IMR-90 (cell line): ENCODE results near the gene COL20A1. TPM values are rescaled to one million over a fixed set of nuclear protein-coding genes. Genes with fewer than 3 reads are reported as not detected.

ENCODE experiments used
- ATAC-seq: fragments of 200-7000 bp; cut with Tn5 transposase; 2 replicates; pipeline ENCODE4 v1.9.1; 2020; ENCODE audit warnings: low read depth, mild to moderate bottlenecking, moderate library complexity
- BruUV-seq: library from RNA; stranded (reverse); fragments of 400-500 nt; replicated peaks from 2 replicates; lab custom pipeline; 2021; lab: Mats Ljungman, UMichigan
- CTCF ChIA-PET: fragments of 300-600 bp; formaldehyde crosslinking; extraction: SDS; loops from one replicate; lab custom pipeline; 2021; ENCODE audit warnings: antibody characterized with exemption; lab: Yijun Ruan, JAX
- POLR2A ChIA-PET: fragments of 300-600 bp; sonication (Branson Sonifier 250); formaldehyde crosslinking; loops from one replicate; lab custom pipeline; 2022; ENCODE audit warnings: antibody characterized with exemption; ENCODE audit not compliant: unreplicated experiment; lab: Charles Lee
- DNase-seq: peaks from one replicate; pipeline ENCODE4 v3.0.0; 2013
- H2AFZ ChIP-seq: replicated peaks from 2 replicates; pipeline ENCODE3; 2013; ENCODE audit warnings: low read length, mild to moderate bottlenecking; ENCODE audit not compliant: poor library complexity
- H2AK5ac ChIP-seq: 2 replicates; pipeline ENCODE4 v1.6.1; 2013; ENCODE audit warnings: low read depth, low read length, inconsistent platforms
- H2AK9ac ChIP-seq: replicated peaks from 2 replicates; pipeline ENCODE3; 2013; ENCODE audit warnings: mild to moderate bottlenecking, low read depth, low read length, moderate library complexity; ENCODE audit not compliant: poor library complexity
- H2BK120ac ChIP-seq: 2 replicates; pipeline ENCODE4 v1.6.1; 2013; ENCODE audit warnings: low read depth, low read length, inconsistent platforms
- H2BK15ac ChIP-seq: 3 replicates; pipeline ENCODE4 v1.6.1; 2013; ENCODE audit warnings: low read depth, low read length, inconsistent platforms
- H2BK20ac ChIP-seq: 2 replicates; pipeline ENCODE4 v1.6.1; 2013; ENCODE audit warnings: low read depth, mild to moderate bottlenecking, inconsistent platforms, low read length, moderate library complexity
- H2BK5ac ChIP-seq: 2 replicates; pipeline ENCODE4 v1.6.1; 2013; ENCODE audit warnings: mild to moderate bottlenecking, low read depth, low read length, inconsistent platforms; ENCODE audit not compliant: poor library complexity, severe bottlenecking
- H3K14ac ChIP-seq: replicated peaks from 2 replicates; pipeline ENCODE4 v1.6.1; 2013; ENCODE audit warnings: low read depth, low read length, inconsistent platforms
- H3K18ac ChIP-seq: 2 replicates; pipeline ENCODE4 v1.6.1; 2013; ENCODE audit warnings: low read depth, low read length, control low read depth
- H3K23ac ChIP-seq: 2 replicates; pipeline ENCODE4 v1.6.1; 2013; ENCODE audit warnings: low read depth, low read length, inconsistent platforms
- H3K27ac ChIP-seq: 2 replicates; pipeline ENCODE4 v1.5.1; 2013; ENCODE audit warnings: mild to moderate bottlenecking, control low read depth, low read length; ENCODE audit not compliant: insufficient read depth
- H3K27me3 ChIP-seq: 2 replicates; pipeline ENCODE4 v1.6.1; 2013; ENCODE audit warnings: low read length; ENCODE audit not compliant: control insufficient read depth, insufficient read depth
- H3K36me3 ChIP-seq: 2 replicates; pipeline ENCODE4 v1.6.1; 2013; ENCODE audit warnings: low read length, mixed read lengths; ENCODE audit not compliant: control insufficient read depth, insufficient read depth
- H3K4ac ChIP-seq: 2 replicates; pipeline ENCODE4 v1.6.1; 2013; ENCODE audit warnings: low read depth, low read length, inconsistent platforms
- H3K4me1 ChIP-seq: 2 replicates; pipeline ENCODE4 v1.6.1; 2013; ENCODE audit warnings: low read length, mixed read lengths; ENCODE audit not compliant: control insufficient read depth, insufficient read depth
- H3K4me2 ChIP-seq: 2 replicates; pipeline ENCODE4 v1.6.1; 2013; ENCODE audit warnings: low read depth, mild to moderate bottlenecking, control low read depth, low read length, moderate library complexity
- H3K4me3 ChIP-seq: 2 replicates; pipeline ENCODE4 v1.5.1; 2013; ENCODE audit warnings: low read depth, mild to moderate bottlenecking, control low read depth, low read length, moderate library complexity; ENCODE audit not compliant: insufficient read depth
- H3K56ac ChIP-seq: 2 replicates; pipeline ENCODE4 v1.6.1; 2013; ENCODE audit warnings: low read length, inconsistent platforms; ENCODE audit not compliant: insufficient read depth; ENCODE audit errors: extremely low read depth
- H3K79me1 ChIP-seq, 2 experiments: 2 replicates each; pipeline ENCODE4 v1.6.1; 2013; ENCODE audit warnings: low read length in 2 of 2, inconsistent platforms in 1 of 2, low read depth in 1 of 2
- H3K9ac ChIP-seq: 2 replicates; pipeline ENCODE4 v1.6.1; 2013; ENCODE audit warnings: low read depth, low read length, control low read depth
- H3K9me1 ChIP-seq: 2 replicates; pipeline ENCODE4 v1.6.1; 2013; ENCODE audit warnings: low read length, inconsistent platforms; ENCODE audit not compliant: insufficient read depth
- H3K9me3 ChIP-seq: 2 replicates; pipeline ENCODE4 v1.6.1; 2013; ENCODE audit warnings: low read length; ENCODE audit not compliant: control insufficient read depth, insufficient read depth
- H4K20me1 ChIP-seq: 2 replicates; pipeline ENCODE4 v1.6.1; 2013; ENCODE audit warnings: low read length, inconsistent platforms; ENCODE audit not compliant: insufficient read depth
- H4K5ac ChIP-seq: 2 replicates; pipeline ENCODE4 v1.6.1; 2013; ENCODE audit warnings: mild to moderate bottlenecking, low read depth, low read length, control low read depth
- H4K8ac ChIP-seq, 2 experiments: 2 replicates each; pipeline ENCODE4 v1.6.1; 2013; ENCODE audit warnings: low read depth in 2 of 2, low read length in 2 of 2, control low read depth in 1 of 2, inconsistent platforms in 1 of 2
- H4K91ac ChIP-seq: 2 replicates; pipeline ENCODE4 v1.6.1; 2013; ENCODE audit warnings: low read depth, low read length, inconsistent platforms; ENCODE audit not compliant: insufficient read depth
- BHLHE40 ChIP-seq: fragments of 150-350 bp; IDR thresholded peaks from 2 replicates; pipeline ENCODE4 v1.6.1; 2016; ENCODE audit warnings: mild to moderate bottlenecking, low read depth, low read length
- CEBPB ChIP-seq: IDR thresholded peaks from 2 replicates; pipeline ENCODE4 v1.6.1; 2012; ENCODE audit warnings: low read depth, low read length, improper control_type of control experiment
- CHD1 ChIP-seq: IDR thresholded peaks from 2 replicates; pipeline ENCODE4 v1.6.1; 2012; ENCODE audit warnings: low read depth, low read length, improper control_type of control experiment
- ELK1 ChIP-seq: fragments of 150-350 bp; IDR thresholded peaks from 2 replicates; pipeline ENCODE4 v1.6.1; 2016; ENCODE audit warnings: low read depth, mild to moderate bottlenecking, low read length, moderate library complexity, borderline replicate concordance
- FOS ChIP-seq: fragments of 150-350 bp; IDR thresholded peaks from 2 replicates; pipeline ENCODE4 v1.6.1; 2016; ENCODE audit warnings: low read depth, low read length
- MAFK ChIP-seq: IDR thresholded peaks from 2 replicates; pipeline ENCODE4 v1.6.1; 2012; ENCODE audit warnings: low read depth, low read length, improper control_type of control experiment
- MXI1 ChIP-seq: IDR thresholded peaks from 2 replicates; pipeline ENCODE4 v1.6.1; 2012; ENCODE audit warnings: low read depth, mild to moderate bottlenecking, low read length, moderate library complexity, borderline replicate concordance
- NFE2L2 ChIP-seq: fragments of 150-350 bp; IDR thresholded peaks from 2 replicates; pipeline ENCODE4 v1.6.1; 2016; ENCODE audit warnings: low read depth, mild to moderate bottlenecking, low read length
- RAD21 ChIP-seq: IDR thresholded peaks from 2 replicates; pipeline ENCODE4 v1.6.1; 2012; ENCODE audit warnings: low read length, improper control_type of control experiment
- RCOR1 ChIP-seq: IDR thresholded peaks from 2 replicates; pipeline ENCODE4 v1.6.1; 2012; ENCODE audit warnings: mild to moderate bottlenecking, low read length, improper control_type of control experiment; ENCODE audit not compliant: insufficient replicate concordance
- WGBS, 2 experiments: methylation state at CpG; one replicate each; pipeline versions ENCODE4 v1.1.5 to v1.1.7; 2013; ENCODE audit warnings: missing lambda C conversion rate in 2 of 2; ENCODE audit not compliant: insufficient read length in 1 of 2; ENCODE audit errors: extremely low coverage in 2 of 2; 5-methylcytosine and 5-hydroxymethylcytosine counted together
- dilution Hi-C: fragments of 300-500 bp; cut with HindIII; formaldehyde crosslinking; loops from one replicate; pipeline ENCODE4 v1.14.3; 2018; ENCODE audit warnings: low sequenced_read_pairs; ENCODE audit not compliant: unreplicated experiment
- in situ Hi-C: fragments of 300-500 bp; cut with MboI; formaldehyde crosslinking; loops from 3 replicates; pipeline ENCODE4 v1.14.3; 2019; ENCODE audit warnings: low sequenced_read_pairs, inconsistent platforms, mixed read lengths
- intact Hi-C: fragments of 100-400 bp; cut with micrococcal nuclease; formaldehyde crosslinking; loops from 2 replicates; pipeline ENCODE4 v1.10.0; 2022
- polyA plus RNA-seq, 3 experiments: library from polyadenylated mRNA; depleted of rRNA; stranded (reverse); fragments of >200 nt; gene quantifications; 2 replicates each; pipeline ENCODE4 v1.2.3, GENCODE V29; 2012; ENCODE audit warnings: low replicate concordance in 1 of 3
- total RNA-seq: library from RNA; depleted of rRNA; stranded (reverse); fragments of >200 nt; gene quantifications from 2 replicates; pipeline ENCODE4 v1.2.3, GENCODE V29; 2012
- TF ChIP-seq, protein P1 (sequence below): fragments of 150-350 bp; IDR thresholded peaks from 2 replicates; pipeline ENCODE4 v1.6.1; 2017; ENCODE audit warnings: mild to moderate bottlenecking, antibody characterized with exemption, low read length, low read depth
- TF ChIP-seq, protein P2 (sequence below): conservative IDR thresholded peaks from 2 replicates; pipeline ENCODE4 v1.5.1; 2012; ENCODE audit warnings: mild to moderate bottlenecking, low read depth, low read length, improper control_type of control experiment

COL20A1 gene
- total and polyA plus RNA-seq, 2 of the 4 experiments (the other 2 are of a cell fraction): not detected

- no peak overlapping the region for H3K4ac ChIP-seq
- no peaks in the 10 kb centered on the region for H3K36me3 ChIP-seq
- no peak overlapping the region for H2AK5ac ChIP-seq
- H2BK5ac ChIP-seq: no peak overlapping the region
- no peak overlapping the region for H2AK9ac ChIP-seq
- no peak overlapping the region for H2BK20ac ChIP-seq
- no peaks in the 10 kb centered on the region for H3K79me1 ChIP-seq
- WGBS, 2 experiments: no CpG with 5 or more reads among the region's 21 CpGs
- no peaks in the 10 kb centered on the region for H4K20me1 ChIP-seq
- in situ Hi-C loops (no loop called here), intact Hi-C loops (no loop called here), dilution Hi-C loops (no loop called here)
- no peak for DNase-seq
- no peak overlapping the region for H3K4me3 ChIP-seq
- ATAC-seq: no peak
- H4K8ac ChIP-seq: no peak overlapping the region
- H3K9me1 ChIP-seq: no peaks in the 10 kb centered on the region
- H3K9me3 ChIP-seq: peaks cover 6% of the 10 kb centered on the region
- no TSS peak for BruUV-seq
- no peak overlapping the region for H4K91ac ChIP-seq
- H3K4me2 ChIP-seq: no peak overlapping the region
- no peak overlapping the region for H3K56ac ChIP-seq
- H3K23ac ChIP-seq: no peak overlapping the region
- no peak overlapping the region for H3K14ac ChIP-seq
- no peak overlapping the region for H4K5ac ChIP-seq
- ChIA-PET POLR2A (no interaction called here), CTCF (no interaction called here)
- peaks cover 13% of the 10 kb centered on the region for H3K27me3 ChIP-seq
- no peaks in the 10 kb centered on the region for H3K4me1 ChIP-seq
- no peak overlapping the region for H3K27ac ChIP-seq
- TF ChIP-seq MXI1: no peak
- TF ChIP-seq ELK1: no peak
- TF ChIP-seq CEBPB: no peak
- no peak for TF ChIP-seq RAD21
- TF ChIP-seq, protein P1, sequence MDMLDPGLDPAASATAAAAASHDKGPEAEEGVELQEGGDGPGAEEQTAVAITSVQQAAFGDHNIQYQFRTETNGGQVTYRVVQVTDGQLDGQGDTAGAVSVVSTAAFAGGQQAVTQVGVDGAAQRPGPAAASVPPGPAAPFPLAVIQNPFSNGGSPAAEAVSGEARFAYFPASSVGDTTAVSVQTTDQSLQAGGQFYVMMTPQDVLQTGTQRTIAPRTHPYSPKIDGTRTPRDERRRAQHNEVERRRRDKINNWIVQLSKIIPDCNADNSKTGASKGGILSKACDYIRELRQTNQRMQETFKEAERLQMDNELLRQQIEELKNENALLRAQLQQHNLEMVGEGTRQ: no peak
- TF ChIP-seq, protein P2, sequence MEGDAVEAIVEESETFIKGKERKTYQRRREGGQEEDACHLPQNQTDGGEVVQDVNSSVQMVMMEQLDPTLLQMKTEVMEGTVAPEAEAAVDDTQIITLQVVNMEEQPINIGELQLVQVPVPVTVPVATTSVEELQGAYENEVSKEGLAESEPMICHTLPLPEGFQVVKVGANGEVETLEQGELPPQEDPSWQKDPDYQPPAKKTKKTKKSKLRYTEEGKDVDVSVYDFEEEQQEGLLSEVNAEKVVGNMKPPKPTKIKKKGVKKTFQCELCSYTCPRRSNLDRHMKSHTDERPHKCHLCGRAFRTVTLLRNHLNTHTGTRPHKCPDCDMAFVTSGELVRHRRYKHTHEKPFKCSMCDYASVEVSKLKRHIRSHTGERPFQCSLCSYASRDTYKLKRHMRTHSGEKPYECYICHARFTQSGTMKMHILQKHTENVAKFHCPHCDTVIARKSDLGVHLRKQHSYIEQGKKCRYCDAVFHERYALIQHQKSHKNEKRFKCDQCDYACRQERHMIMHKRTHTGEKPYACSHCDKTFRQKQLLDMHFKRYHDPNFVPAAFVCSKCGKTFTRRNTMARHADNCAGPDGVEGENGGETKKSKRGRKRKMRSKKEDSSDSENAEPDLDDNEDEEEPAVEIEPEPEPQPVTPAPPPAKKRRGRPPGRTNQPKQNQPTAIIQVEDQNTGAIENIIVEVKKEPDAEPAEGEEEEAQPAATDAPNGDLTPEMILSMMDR: no peak
- TF ChIP-seq NFE2L2: no peak
- no peak for TF ChIP-seq BHLHE40
- TF ChIP-seq FOS: no peak
- no peak for TF ChIP-seq CHD1
- TF ChIP-seq RCOR1: no peak
- TF ChIP-seq MAFK: no peak
- no peak overlapping the region for H2BK15ac ChIP-seq
- no peak overlapping the region for H3K18ac ChIP-seq
- no peak overlapping the region for H2AFZ ChIP-seq
- no peak overlapping the region for H3K9ac ChIP-seq
- no peak overlapping the region for H2BK120ac ChIP-seq
Measured at GRCh38 chr20:63328718-63329275, 35.8 kb downstream of the COL20A1 start.
